Urinary bladder (tissue), 4 donors: ENCODE measurements around the gene GSDME. TPM values are rescaled to one million over a fixed set of nuclear protein-coding genes. Genes with fewer than 3 reads are reported as not detected.

Experiments
- DNase-seq: peaks from one replicate; pipeline ENCODE4 v3.0.0-alpha.2; 2015; ENCODE audit errors: extremely low spot score
- H3K27ac ChIP-seq: one replicate; pipeline ENCODE4 v1.5.1; 2013; ENCODE audit warnings: low read depth, mild to moderate bottlenecking, moderate library complexity
- H3K36me3 ChIP-seq: one replicate; pipeline ENCODE4 v1.6.1; 2013; ENCODE audit warnings: mild to moderate bottlenecking, moderate library complexity; ENCODE audit not compliant: insufficient read depth
- H3K4me1 ChIP-seq: one replicate; pipeline ENCODE4 v1.6.1; 2013; ENCODE audit warnings: mild to moderate bottlenecking, moderate library complexity; ENCODE audit not compliant: insufficient read depth
- H3K4me3 ChIP-seq: one replicate; pipeline ENCODE4 v1.5.1; 2013; ENCODE audit warnings: low read depth, low read length
- WGBS: extraction: QIAGEN DNeasy Blood & Tissue Kit; methylation state at CpG from one replicate; pipeline ENCODE4 v1.1.7; 2013; 5-methylcytosine and 5-hydroxymethylcytosine counted together
- polyA plus RNA-seq: library from polyadenylated mRNA; stranded (reverse); fragments of 200-250 nt; gene quantifications from one replicate; pipeline ENCODE4 v1.2.3, GENCODE V29; 2013
- total RNA-seq: library from RNA; depleted of rRNA; stranded (reverse); fragments of >200 nt; gene quantifications from one replicate; pipeline ENCODE4 v1.2.3, GENCODE V29; 2014
- donor health status: healthy with polysubstance abuse.
- donor health status: healthy.

Gene GSDME
- total and polyA plus RNA-seq, 2 donors = 8.3 to 11.3 TPM

DNA sequence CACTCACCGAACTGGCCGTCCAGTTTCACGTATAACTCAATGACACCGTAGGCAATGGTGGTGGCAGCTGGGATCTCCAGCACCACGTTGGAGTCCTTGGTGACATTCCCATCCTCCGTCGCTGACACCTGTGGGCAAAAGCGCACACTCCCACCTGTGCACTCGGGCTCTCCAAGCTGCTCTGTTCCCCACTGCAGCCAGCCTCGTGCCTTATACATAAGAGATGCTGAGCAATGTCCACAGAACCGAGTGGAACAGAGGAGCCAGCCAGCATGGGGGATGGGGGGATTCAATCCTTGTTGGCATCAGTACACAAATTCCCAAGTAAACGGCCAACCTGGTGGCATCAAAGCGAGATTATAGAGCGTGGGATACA lies 40.0 kb downstream of the GSDME start:
- no peak for DNase-seq
- WGBS = 89% methylated on average over 14 of the region's 14 CpGs
- Histone ChIP-seq H3K4me1 (no peaks in the 10 kb centered on the region), H3K4me3 (no peak overlapping the region), H3K36me3 (no peaks in the 10 kb centered on the region), H3K27ac (no peak overlapping the region)

DNA sequence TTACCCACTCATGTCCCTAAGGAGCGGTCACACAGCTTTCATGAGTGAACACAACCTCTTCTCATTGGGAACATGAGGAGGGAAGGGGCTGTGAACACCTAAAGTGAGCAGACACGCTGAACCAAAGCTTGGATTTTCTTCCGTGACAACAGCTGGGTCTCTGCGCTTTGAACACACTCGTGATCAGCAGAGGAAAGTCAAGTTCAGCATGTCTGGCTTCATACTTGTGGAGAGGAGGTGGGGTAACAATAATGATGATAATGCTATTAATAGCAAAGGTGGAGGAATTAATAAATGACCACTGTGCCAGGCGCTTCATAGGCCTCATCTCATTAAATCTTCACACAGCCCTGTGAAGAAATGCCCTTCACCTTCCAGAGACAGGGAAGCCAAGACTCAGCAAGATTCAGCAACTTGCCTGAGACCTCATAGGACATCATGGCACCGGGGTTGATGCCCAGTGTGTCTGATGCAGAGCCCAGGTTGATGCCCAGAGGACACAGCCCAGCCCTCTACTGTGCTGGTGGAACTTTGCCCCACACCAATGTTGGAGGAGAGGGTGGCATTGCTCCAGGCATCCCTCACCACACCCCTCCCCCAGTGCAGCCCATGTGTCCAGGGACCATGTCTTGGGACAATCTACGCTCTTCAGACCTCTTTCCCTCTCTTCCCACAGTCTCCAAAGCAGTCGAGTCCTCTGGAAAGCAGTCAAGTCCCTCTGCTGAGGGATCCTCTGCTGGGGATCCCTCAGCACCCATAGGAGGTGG lies 40.6 kb downstream of the GSDME start:
- Histone ChIP-seq H3K4me1 (no peaks in the 10 kb centered on the region), H3K36me3 (no peaks in the 10 kb centered on the region), H3K27ac (no peak overlapping the region), H3K4me3 (no peak overlapping the region)
- DNase-seq = no peak
- 92% methylated on average over 9 of the region's 9 CpGs for WGBS

DNA sequence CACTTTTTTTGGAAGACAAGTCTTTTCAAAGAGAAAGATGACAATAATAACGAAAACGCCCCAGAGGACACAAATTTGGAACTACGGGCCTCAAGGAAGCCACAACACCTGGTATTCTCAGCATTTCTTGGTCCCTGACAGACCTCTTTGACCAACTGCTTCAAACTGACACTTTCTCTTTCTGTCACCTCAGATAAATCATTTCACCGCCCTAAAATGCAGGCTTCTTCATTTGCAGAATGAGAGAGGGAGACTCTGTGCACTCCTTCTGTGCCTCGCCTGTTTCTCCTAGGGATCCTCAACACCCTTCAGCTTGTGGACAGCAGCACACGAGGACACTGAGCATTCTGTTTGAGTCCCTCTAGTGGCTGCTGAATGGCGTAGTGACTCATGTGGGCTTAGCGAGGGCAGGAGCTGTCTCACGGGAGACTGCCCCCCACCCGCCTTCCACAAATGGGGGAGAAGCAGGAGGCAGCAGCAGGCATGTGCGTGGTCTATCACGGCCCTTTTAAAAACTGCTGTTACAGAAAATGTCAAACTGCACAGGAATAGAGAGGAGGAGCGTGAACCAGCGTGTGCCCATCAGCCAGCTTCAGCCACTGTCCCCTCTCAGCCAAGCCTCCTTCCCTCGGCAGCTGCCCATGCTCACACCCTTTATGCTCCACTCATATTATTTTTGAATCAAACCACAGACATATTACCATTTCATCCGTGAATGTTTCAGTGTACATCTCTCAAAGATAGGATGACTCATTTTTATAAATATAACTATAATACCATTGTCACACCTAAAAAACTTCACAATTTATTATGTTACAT lies 41.4 kb downstream of the GSDME start:
- 59% methylated on average over 16 of the region's 16 CpGs for WGBS
- no peaks in the 10 kb centered on the region for H3K4me1 ChIP-seq
- DNase-seq = no peak

DNA sequence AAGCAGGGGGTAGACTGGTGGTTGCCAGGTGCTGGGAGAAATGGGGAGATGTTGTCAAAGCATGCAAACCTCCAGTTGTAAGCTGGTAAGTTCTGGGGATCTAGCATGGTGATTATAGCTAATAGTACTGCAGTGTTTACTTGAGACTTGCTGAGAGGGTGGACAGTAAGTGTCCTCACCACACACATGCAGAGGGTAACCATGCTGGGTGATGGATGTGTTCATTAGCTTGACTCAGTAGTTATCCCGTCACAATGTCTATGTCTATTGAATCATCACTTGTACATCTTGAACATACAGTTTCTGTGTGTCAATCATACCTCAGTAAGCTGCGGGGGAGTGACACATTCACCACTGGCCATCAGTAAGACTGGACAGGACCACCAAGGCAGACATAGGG lies 42.1 kb downstream of the GSDME start:
- 97% methylated on average over 2 of the region's 2 CpGs for WGBS
- DNase-seq = no peak
- no peaks in the 10 kb centered on the region for H3K36me3 ChIP-seq
- H3K4me1 ChIP-seq = no peaks in the 10 kb centered on the region
- H3K27ac ChIP-seq = no peak overlapping the region
- no peak overlapping the region for H3K4me3 ChIP-seq

More for the DNA sequence above, 41.4 kb downstream of the GSDME start:
- H3K4me3 ChIP-seq = no peak overlapping the region
- H3K27ac ChIP-seq = no peak overlapping the region
- H3K36me3 ChIP-seq = no peaks in the 10 kb centered on the region

DNA sequence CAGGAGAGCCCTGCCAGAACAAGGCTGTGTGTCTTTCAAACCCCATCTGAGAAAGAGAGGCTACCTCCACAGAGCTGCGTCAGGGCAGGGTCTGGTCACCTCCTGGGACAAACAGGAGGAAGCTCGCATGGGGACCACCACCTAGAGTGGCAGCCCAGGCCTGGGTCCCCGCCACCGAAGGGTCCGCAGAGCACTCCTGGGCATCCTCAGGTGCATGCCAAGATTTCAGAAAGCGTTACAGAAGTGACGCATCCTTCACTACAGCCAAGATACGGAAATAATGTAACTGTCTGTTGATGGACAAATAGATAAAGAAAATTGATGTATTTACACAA lies 42.6 kb downstream of the GSDME start:
- no peaks in the 10 kb centered on the region for H3K36me3 ChIP-seq
- no peak for DNase-seq
- H3K4me3 ChIP-seq = no peak overlapping the region
- H3K27ac ChIP-seq = no peak overlapping the region
- 91% methylated on average over 8 of the region's 8 CpGs for WGBS
- H3K4me1 ChIP-seq = no peaks in the 10 kb centered on the region

DNA sequence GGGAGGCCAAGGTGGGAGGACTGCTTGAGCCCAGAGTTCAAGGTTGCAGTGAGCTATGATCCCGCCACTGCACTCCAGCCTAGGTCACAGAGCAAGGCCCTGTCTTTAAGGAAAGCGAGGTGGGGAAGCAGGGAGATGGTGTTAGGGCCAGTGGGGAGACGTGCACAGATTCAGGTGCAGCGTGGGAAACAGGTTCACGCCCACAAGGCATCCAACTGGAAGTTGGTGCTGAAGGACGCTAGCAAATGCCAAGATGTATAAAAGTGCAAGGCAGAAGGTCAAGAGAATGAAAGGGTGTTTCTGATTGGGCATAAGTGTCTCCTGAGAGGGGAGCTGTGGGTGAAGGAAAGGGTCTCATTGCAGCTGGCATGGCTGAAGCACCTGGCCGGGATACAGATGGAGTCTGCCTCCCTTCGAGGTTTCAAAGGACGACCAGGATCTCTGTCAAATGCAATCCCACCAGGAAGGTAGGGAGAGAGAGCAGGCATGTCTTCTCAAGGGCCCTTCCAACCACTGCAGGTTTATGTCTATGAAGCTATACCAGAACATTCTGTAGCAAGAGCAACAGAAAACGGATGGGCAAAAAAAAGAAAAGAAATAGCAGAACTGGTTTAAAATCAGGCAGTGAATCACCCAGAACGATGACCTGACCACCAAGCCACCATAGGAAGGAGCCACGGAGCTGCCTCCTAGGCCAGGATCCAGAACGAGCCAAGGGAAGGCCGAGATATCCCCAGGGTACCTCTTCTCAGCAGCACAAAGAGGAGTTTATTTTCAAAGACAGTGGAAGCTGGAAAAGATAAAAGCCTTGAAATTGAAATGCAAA lies 43.2 kb downstream of the GSDME start:
- no peaks in the 10 kb centered on the region for H3K4me1 ChIP-seq
- WGBS = 89% methylated on average over 14 of the region's 14 CpGs
- H3K4me3 ChIP-seq = no peak overlapping the region
- DNase-seq = no peak
- H3K27ac ChIP-seq = no peak overlapping the region
- H3K36me3 ChIP-seq = no peaks in the 10 kb centered on the region

DNA sequence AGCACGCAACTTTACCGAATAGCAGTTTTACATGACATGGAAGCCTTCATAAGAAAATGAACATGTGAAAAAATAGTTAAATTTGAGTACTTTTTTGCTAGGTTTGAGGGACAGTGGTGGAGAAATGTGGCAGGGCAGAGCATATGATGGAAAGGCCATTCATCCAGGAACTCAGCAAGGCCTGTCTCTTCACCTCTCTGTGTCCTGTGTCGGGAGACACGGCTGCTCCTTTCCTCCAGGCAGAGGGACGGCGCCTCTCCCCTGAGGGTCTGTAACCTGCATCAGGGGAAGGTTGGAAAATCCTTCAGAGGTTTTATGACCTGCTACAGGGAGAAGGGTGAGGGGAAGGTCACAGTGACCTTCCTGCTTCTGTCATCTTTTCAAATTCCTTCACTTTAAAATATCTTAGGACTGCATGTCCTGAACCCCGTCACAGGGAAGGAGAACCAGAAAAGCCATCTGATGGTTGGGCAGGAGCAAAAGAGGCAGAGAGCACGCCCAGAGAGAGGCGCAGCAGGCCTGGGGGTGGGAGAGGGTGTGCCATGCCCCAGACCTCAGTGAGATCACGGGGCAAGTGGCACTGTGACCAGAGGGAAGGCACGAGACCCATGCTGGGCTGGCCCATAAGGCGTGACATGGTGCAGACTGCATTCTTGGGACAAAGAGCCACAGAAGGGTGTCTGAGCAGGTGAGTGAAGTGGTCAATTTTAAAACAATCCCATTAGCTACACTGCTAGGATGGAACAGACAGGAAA lies 44.0 kb downstream of the GSDME start:
- 84% methylated on average over 12 of the region's 12 CpGs for WGBS

DNA sequence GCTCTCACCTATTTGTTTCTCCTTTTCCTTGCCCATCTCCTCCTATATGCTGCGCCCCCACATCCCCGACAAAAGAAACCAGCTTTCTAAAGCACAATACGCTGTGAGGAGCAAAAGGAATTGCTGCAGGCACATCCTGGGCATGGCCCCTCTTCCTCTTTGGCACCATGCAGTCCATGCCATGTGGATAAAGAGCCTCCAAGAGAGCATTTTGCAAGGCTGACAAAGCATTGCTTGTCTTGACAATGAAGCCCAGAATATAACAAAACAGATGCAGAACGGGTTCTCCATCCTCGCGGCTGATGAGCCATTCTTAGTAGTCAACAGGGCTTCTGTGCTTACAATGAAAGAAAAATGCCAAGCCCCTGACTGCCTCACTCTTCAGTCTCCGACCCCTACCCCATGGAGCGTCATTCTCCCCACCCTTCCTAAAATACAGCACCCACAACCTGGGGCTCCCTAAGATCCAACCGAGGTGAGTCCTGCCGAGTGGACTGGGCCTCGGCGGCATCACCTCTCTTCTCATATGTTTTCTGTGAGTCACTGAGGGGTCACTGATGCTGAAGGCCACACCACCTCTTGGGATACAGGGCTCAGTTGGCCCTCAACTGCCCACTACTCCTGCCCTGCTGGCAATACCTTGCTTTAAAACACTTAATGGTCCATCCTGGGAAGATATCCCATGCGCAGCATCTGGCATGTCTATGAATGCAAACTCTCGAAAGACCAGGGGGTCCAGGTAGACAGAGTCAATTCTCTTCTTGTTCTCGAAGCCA lies 47.5 kb downstream of the GSDME start:
- H3K4me3 ChIP-seq = no peak overlapping the region
- no peak for DNase-seq
- 91% methylated on average over 15 of the region's 15 CpGs for WGBS
- no peak overlapping the region for H3K27ac ChIP-seq
- no peaks in the 10 kb centered on the region for H3K4me1 ChIP-seq
- H3K36me3 ChIP-seq = no peaks in the 10 kb centered on the region

More for the DNA sequence above, 44.0 kb downstream of the GSDME start:
- H3K4me1 ChIP-seq = no peaks in the 10 kb centered on the region
- no peaks in the 10 kb centered on the region for H3K36me3 ChIP-seq
- no peak overlapping the region for H3K4me3 ChIP-seq
- no peak overlapping the region for H3K27ac ChIP-seq
- no peak for DNase-seq

DNA sequence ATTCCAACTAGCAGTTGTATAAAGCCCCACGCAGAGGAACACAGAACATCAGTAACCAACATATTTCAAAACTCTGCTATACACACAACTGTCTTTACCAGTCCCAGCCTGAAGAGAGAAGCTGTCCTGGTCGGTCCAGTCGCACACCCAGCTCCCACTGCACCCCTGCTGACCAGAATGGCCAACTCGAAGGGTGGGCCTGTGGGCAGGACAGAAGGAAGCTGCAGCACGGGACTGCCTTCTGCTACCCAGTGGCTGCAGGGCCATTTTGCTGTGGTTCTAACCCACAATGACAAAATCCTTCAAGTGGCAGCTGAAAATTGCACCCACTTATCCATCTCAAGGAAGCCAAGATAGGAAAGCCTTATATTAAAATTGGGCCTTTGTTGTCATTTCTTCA lies 48.2 kb downstream of the GSDME start:
- no peak overlapping the region for H3K27ac ChIP-seq
- no peak for DNase-seq
- 94% methylated on average over 5 of the region's 5 CpGs for WGBS
- no peaks in the 10 kb centered on the region for H3K36me3 ChIP-seq
- H3K4me1 ChIP-seq = no peaks in the 10 kb centered on the region
- no peak overlapping the region for H3K4me3 ChIP-seq

DNA sequence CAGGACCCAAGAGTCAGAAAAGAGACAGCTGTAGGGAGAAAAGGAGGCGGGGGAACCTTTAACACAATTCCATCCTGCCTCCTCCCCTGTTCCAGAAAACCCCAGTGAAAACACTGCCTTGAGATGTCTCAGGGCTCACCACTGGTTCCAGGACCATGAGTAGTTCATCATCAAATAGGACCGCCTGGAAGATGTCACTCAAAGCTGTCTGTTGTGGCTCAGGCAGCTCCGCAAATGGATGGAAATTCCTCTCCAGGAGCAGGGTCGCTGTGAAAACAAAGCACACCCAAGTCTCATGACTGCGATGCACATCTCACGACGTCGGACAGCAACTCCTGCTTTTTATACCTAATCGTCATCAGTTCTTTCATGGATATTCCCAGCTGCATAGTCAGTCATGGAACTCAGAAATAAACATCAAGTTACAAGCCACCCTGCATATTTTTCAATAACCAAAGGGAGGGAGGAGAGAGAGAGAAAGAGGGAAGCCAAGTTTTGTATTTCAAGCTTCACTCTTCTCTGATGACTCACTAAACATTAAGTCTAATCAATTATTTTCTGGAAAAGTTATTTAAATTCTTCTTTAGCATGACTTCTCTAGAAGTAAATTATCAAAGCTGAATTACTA lies 49.2 kb downstream of the GSDME start:
- Histone ChIP-seq H3K27ac (no peak overlapping the region), H3K4me3 (no peak overlapping the region), H3K36me3 (no peaks in the 10 kb centered on the region), H3K4me1 (no peaks in the 10 kb centered on the region)
- DNase-seq = no peak
- WGBS = 77% methylated on average over 9 of the region's 9 CpGs

DNA sequence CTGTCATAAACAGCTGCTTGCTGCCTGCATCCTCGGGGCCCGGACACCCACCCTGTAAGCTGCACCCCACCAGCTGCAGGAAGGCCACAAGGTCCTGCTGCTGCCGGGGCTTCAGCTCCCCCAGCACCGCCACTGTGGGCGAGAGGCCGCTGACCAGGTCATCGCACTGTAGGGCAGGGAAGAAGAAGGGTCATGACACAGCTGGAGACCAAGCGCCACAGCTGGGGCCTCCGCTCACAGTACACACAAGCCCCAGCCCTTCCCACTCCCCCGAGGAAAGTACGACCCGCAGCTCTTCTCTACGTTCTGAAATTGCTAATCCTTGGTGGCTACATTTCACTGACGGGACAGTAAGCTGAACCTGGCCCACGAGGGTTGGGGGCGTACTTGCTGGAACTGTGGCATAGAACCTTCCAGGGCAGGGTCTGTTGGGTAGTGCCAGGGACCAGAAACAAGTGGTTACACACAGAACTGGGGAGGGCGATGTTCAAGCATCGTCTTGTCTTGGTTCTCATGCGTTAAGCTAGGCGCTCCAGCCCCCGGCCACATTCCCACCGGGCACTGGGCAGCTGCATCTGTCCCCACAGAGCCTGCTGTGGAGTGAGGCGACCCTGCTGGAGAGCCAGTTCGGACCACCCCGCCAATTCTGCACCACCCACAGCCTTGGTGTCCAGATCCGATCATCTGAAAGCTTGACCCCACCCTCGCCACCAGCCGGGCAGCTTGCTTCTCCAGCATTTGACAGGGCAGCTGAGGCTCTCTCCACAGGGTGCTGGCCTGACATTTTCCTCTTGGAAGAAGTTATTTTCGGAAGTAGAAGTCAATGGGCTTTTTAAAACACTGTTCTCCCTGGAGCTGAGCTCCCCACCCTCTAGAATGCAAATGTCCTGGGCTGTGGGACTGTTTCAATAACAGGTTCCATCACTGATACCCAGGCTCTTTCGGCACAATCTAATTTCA lies 50.8 kb downstream of the GSDME start:
- 93% methylated on average over 30 of the region's 30 CpGs for WGBS
- H3K4me3 ChIP-seq = no peak overlapping the region
- no peaks in the 10 kb centered on the region for H3K36me3 ChIP-seq
- no peak for DNase-seq
- no peaks in the 10 kb centered on the region for H3K4me1 ChIP-seq
- H3K27ac ChIP-seq = no peak overlapping the region
